ENCODE measurements around the gene PSMA6. TPM values are rescaled to one million over a fixed set of nuclear protein-coding genes. Genes with fewer than 3 reads are reported as not detected.
"Not testable (repeated sequence)": the region's sequence is repeated elsewhere in the genome, so short reads cannot be mapped to it uniquely, and the experiment has no call there.

The PSMA6 gene
- total RNA-seq, 2 donors from 2014 or later = 138 to 171 TPM

GRCh38 chr14:35277179-35277578 is 15.0 kb upstream of the PSMA6 start:
- no peak for DNase-seq
- ATAC-seq = no peak
- intact Hi-C loops (cut with DNase I, micrococcal nuclease) = no loop called here

- ATAC-seq (no peak), DNase-seq (no peak)
- intact Hi-C loops (cut with DNase I, micrococcal nuclease) = no loop called here
Observed at GRCh38 chr14:35279369-35279768, 12.8 kb upstream of the PSMA6 start.

- ATAC-seq (no peak), DNase-seq (no peak)
- intact Hi-C loops (cut with DNase I, micrococcal nuclease) = loop anchor here in 1 of 2 donors (10.0 kb wide), 1 partner anchor 123 kb away; the partner anchor contains the start of gene NFKBIA
Observed at GRCh38 chr14:35281341-35281740, 10.8 kb upstream of the PSMA6 start.

- intact Hi-C loops (cut with DNase I, micrococcal nuclease) = loop anchor here in 1 of 2 donors (10.0 kb wide), 1 partner anchor 120 kb away; the partner anchor contains the start of gene NFKBIA
- no peak for DNase-seq
- ATAC-seq = no peak
Observed at GRCh38 chr14:35284506-35284905, 7.7 kb upstream of the PSMA6 start.

GRCh38 chr14:35285168-35286002 is 6.8 kb upstream of the PSMA6 start:
- intact Hi-C loops (cut with DNase I, micrococcal nuclease) = loop anchor here in 1 of 2 donors (10.0 kb wide), 1 partner anchor 119 kb away; the partner anchor contains the start of gene NFKBIA
- DNase-seq = no peak
- ATAC-seq = no peak

- intact Hi-C loops (cut with DNase I, micrococcal nuclease) = loop anchor here in 1 of 2 donors (10.0 kb wide), 1 partner anchor 119 kb away; the partner anchor contains the start of gene NFKBIA
- DNase-seq = no peak
- no peak for ATAC-seq
Observed at GRCh38 chr14:35286003-35286600, 6.1 kb upstream of the PSMA6 start.

- DNase-seq = no peak
- intact Hi-C loops (cut with DNase I, micrococcal nuclease) = loop anchor here in 1 of 2 donors (10.0 kb wide), 1 partner anchor 118 kb away; the partner anchor contains the start of gene NFKBIA
- ATAC-seq = no peak
Observed at GRCh38 chr14:35286707-35287106, 5.5 kb upstream of the PSMA6 start.

GRCh38 chr14:35287431-35288013 is 4.7 kb upstream of the PSMA6 start:
- ATAC-seq (no peak), DNase-seq (no peak)
- intact Hi-C loops (cut with DNase I, micrococcal nuclease) = loop anchor here in 1 of 2 donors (10.0 kb wide), 1 partner anchor 117 kb away; the partner anchor contains the start of gene NFKBIA

GRCh38 chr14:35289623-35290022 is 2.6 kb upstream of the PSMA6 start:
- intact Hi-C loops (cut with DNase I, micrococcal nuclease) = loop anchor here (5.0 to 10.0 kb wide), 2 partner anchors 115 to 118 kb away; partner anchors contain the start of gene NFKBIA (in 1 of the 2)
- ATAC-seq (no peak), DNase-seq (no peak)

GRCh38 chr14:35292770-35293561 is 784 bp downstream of the PSMA6 start:
- peak; percentile 23 for ATAC-seq
- intact Hi-C loops (cut with DNase I, micrococcal nuclease) = loop anchor here in 1 of 2 donors (5.0 kb wide), 1 partner anchor 114 kb away; no protein-coding TSS in a partner anchor
- DNase-seq = no peak

- DNase-seq = no peak
- intact Hi-C loops (cut with DNase I, micrococcal nuclease) = no loop called here
- ATAC-seq = no peak
Observed at GRCh38 chr14:35295845-35296161, 3.6 kb downstream of the PSMA6 start.

GRCh38 chr14:35296545-35296944 is 4.4 kb downstream of the PSMA6 start:
- intact Hi-C loops (cut with DNase I, micrococcal nuclease) = no loop called here
- DNase-seq (no peak), ATAC-seq (no peak)

GRCh38 chr14:35297706-35298105 is 5.5 kb downstream of the PSMA6 start:
- ATAC-seq = no peak
- DNase-seq = no peak
- intact Hi-C loops (cut with DNase I, micrococcal nuclease) = no loop called here

GRCh38 chr14:35298351-35298750 is 6.2 kb downstream of the PSMA6 start:
- intact Hi-C loops (cut with DNase I, micrococcal nuclease) = no loop called here

GRCh38 chr14:35299708-35300107 is 7.5 kb downstream of the PSMA6 start:
- intact Hi-C loops (cut with DNase I, micrococcal nuclease) = no loop called here
- DNase-seq = no peak

More at GRCh38 chr14:35298351-35298750, 6.2 kb downstream of the PSMA6 start:
- no peak for ATAC-seq
- DNase-seq = no peak

GRCh38 chr14:35300228-35300627 is 8.0 kb downstream of the PSMA6 start:
- DNase-seq (no peak), ATAC-seq (no peak)
- intact Hi-C loops (cut with DNase I, micrococcal nuclease) = no loop called here

More at GRCh38 chr14:35299708-35300107, 7.5 kb downstream of the PSMA6 start:
- no peak for ATAC-seq

- DNase-seq; ATAC-seq; intact Hi-C loops (cut with DNase I, micrococcal nuclease): not testable (repeated sequence)
Observed at GRCh38 chr14:35301334-35301733, 9.2 kb downstream of the PSMA6 start.

- intact Hi-C loops (cut with DNase I, micrococcal nuclease) = no loop called here
- DNase-seq = no peak
- no peak for ATAC-seq
Observed at GRCh38 chr14:35301735-35302528, 9.8 kb downstream of the PSMA6 start.
